B cell (primary cell): ENCODE measurements around the gene MUC5AC.

Experiments
- CTCF ChIP-seq: fragments of 200-600 bp; IDR thresholded peaks from one replicate; pipeline ENCODE4 v1.8.0; 2022; ENCODE audit warnings: antibody characterized with exemption, mild to moderate bottlenecking
- EZH2 ChIP-seq: IDR thresholded peaks from 2 replicates; pipeline ENCODE4 v1.6.1; 2012; ENCODE audit warnings: borderline replicate concordance, low read depth, mild to moderate bottlenecking, moderate library complexity, low read length; ENCODE audit not compliant: insufficient read depth, poor library complexity, severe bottlenecking

- TF ChIP-seq CTCF (no peak), EZH2 (no peak)
Measured at GRCh38 chr11:1199241-1199750, 41.5 kb downstream of the MUC5AC start.
